Measurements from ENCODE around the gene MED17.
"Not testable (repeated sequence)": the region's sequence is repeated elsewhere in the genome, so short reads cannot be mapped to it uniquely, and the experiment has no call there.

- not testable (repeated sequence) for TF ChIP-seq CTCF (conservative IDR thresholded peaks at IDR 0.05; ENCODE audit: low read length); EZH2phosphoT487 (IDR thresholded peaks at IDR 0.05; ENCODE audit: borderline replicate concordance, low read depth, low read length)
Measured at GRCh38 chr11:93745005-93745755, 38.9 kb upstream of the MED17 start.
